PFSK-1 (cell line): ENCODE results near the gene LANCL2.

Experiments used
- FOXP2 ChIP-seq: optimal IDR thresholded peaks from 2 replicates; pipeline ENCODE3; 2011; ENCODE audit warnings: borderline replicate concordance, control low read depth, inconsistent platforms; ENCODE audit not compliant: insufficient read depth; ENCODE audit errors: extremely low read length, extremely low read depth
- POLR2AphosphoS5 ChIP-seq: IDR thresholded peaks from 2 replicates; pipeline ENCODE4 v1.6.1; 2012; ENCODE audit warnings: low read depth, mild to moderate bottlenecking, control low read depth, low read length, moderate library complexity
- REST ChIP-seq, 2 experiments: IDR thresholded peaks; 2 replicates each; pipeline versions ENCODE4 v1.6.1 to v1.8.0; 2011 to 2012; ENCODE audit warnings: low read depth in 2 of 2, low read length in 2 of 2, control low read depth in 1 of 2, inconsistent platforms in 1 of 2, mild to moderate bottlenecking in 1 of 2, moderate library complexity in 1 of 2; ENCODE audit not compliant: insufficient read depth in 1 of 2
- SIN3A ChIP-seq: IDR thresholded peaks from 2 replicates; pipeline ENCODE4 v1.6.1; 2012; ENCODE audit warnings: mild to moderate bottlenecking, low read length, moderate library complexity, borderline replicate concordance; ENCODE audit not compliant: insufficient read depth
- TAF1 ChIP-seq: IDR thresholded peaks from 2 replicates; pipeline ENCODE4 v1.6.1; 2012; ENCODE audit warnings: low read length, control low read depth, borderline replicate concordance; ENCODE audit not compliant: insufficient read depth

LANCL2 gene

GRCh38 chr7:55436457-55436856 is 71.3 kb downstream of the LANCL2 start:
- no peak for TF ChIP-seq FOXP2
- no peak for TF ChIP-seq TAF1
- TF ChIP-seq SIN3A = no peak
- TF ChIP-seq POLR2AphosphoS5 = no peak
- TF ChIP-seq REST (IDR thresholded peaks at IDR 0.05; ENCODE audit: insufficient read depth in 1 of 2, low read depth in 2 of 2, low read length in 2 of 2) = no peak

GRCh38 chr7:55437375-55437774 is 72.2 kb downstream of the LANCL2 start:
- no peak for TF ChIP-seq REST (IDR thresholded peaks at IDR 0.05; ENCODE audit: insufficient read depth in 1 of 2, low read depth in 2 of 2, low read length in 2 of 2)
- no peak for TF ChIP-seq POLR2AphosphoS5
- no peak for TF ChIP-seq TAF1
- TF ChIP-seq FOXP2 = no peak
- TF ChIP-seq SIN3A = no peak

- no peak for TF ChIP-seq FOXP2
- TF ChIP-seq POLR2AphosphoS5 = no peak
- no peak for TF ChIP-seq TAF1
- no peak for TF ChIP-seq SIN3A
- no peak for TF ChIP-seq REST (IDR thresholded peaks at IDR 0.05; ENCODE audit: insufficient read depth in 1 of 2, low read depth in 2 of 2, low read length in 2 of 2)
Measured at GRCh38 chr7:55438085-55438756, 73.1 kb downstream of the LANCL2 start.

GRCh38 chr7:55438757-55439525 is 73.8 kb downstream of the LANCL2 start:
- TF ChIP-seq FOXP2 = no peak
- no peak for TF ChIP-seq REST (IDR thresholded peaks at IDR 0.05; ENCODE audit: insufficient read depth in 1 of 2, low read depth in 2 of 2, low read length in 2 of 2)
- TF ChIP-seq TAF1 = no peak
- no peak for TF ChIP-seq SIN3A
- no peak for TF ChIP-seq POLR2AphosphoS5
